Stimulated activated CD8-positive, alpha-beta memory T cell treated with anti-CD3 and anti-CD28 coated beads, Interleukin-7, amount 100 ng/mL, for 1 hour (primary cell): Measurements from ENCODE around the gene LGR4.

Experiments
- DNase-seq, 2 donors: peaks; one replicate each; pipeline ENCODE4 v3.0.0-alpha.2; 2020; ENCODE audit warnings: low read depth in 2 of 2

The LGR4 gene

GRCh38 chr11:27487706-27488105, 15.1 kb upstream of the LGR4 start:
- no peak for DNase-seq

GRCh38 chr11:27485930-27486773, 13.6 kb upstream of the LGR4 start:
- DNase-seq, result no peak

GRCh38 chr11:27482793-27483192, 10.2 kb upstream of the LGR4 start:
- no peak for DNase-seq

GRCh38 chr11:27481992-27482391, 9.4 kb upstream of the LGR4 start:
- no peak for DNase-seq

GRCh38 chr11:27477831-27478230, 5.2 kb upstream of the LGR4 start:
- no peak for DNase-seq

- no peak for DNase-seq
Observed at GRCh38 chr11:27477243-27477642, 4.7 kb upstream of the LGR4 start.

- no peak for DNase-seq
Observed at GRCh38 chr11:27475622-27476021, 3.0 kb upstream of the LGR4 start.

GRCh38 chr11:27473017-27473406, 422 bp upstream of the LGR4 start:
- DNase-seq, result no peak

GRCh38 chr11:27471589-27472397, 797 bp downstream of the LGR4 start:
- DNase-seq, result no peak

- no peak for DNase-seq
Observed at GRCh38 chr11:27470826-27471588, 1.6 kb downstream of the LGR4 start.

GRCh38 chr11:27470166-27470565, 2.4 kb downstream of the LGR4 start:
- DNase-seq, result no peak

- DNase-seq, result no peak
Observed at GRCh38 chr11:27468995-27469695, 3.4 kb downstream of the LGR4 start.

- no peak for DNase-seq
Observed at GRCh38 chr11:27468209-27468994, 4.2 kb downstream of the LGR4 start.

- no peak for DNase-seq
Observed at GRCh38 chr11:27467181-27467913, 5.2 kb downstream of the LGR4 start.

GRCh38 chr11:27466363-27466762, 6.2 kb downstream of the LGR4 start:
- DNase-seq, result no peak

GRCh38 chr11:27465629-27466028, 7.0 kb downstream of the LGR4 start:
- no peak for DNase-seq

GRCh38 chr11:27464909-27465308, 7.7 kb downstream of the LGR4 start:
- no peak for DNase-seq

- DNase-seq, result no peak
Observed at GRCh38 chr11:27464289-27464696, 8.3 kb downstream of the LGR4 start.

- no peak for DNase-seq
Observed at GRCh38 chr11:27462543-27462942, 10.0 kb downstream of the LGR4 start.
